Astrocyte of the cerebellum (primary cell): Measurements from ENCODE around the gene CHL1.
A peak's percentile ranks its signal among the peaks of the same experiment; 100 is the strongest.

ENCODE experiments used
- DNase-seq: peaks from one replicate; pipeline ENCODE4 v3.0.0-alpha.2; 2011; ENCODE audit warnings: low read depth
- H3K4me3 ChIP-seq: 2 replicates; pipeline ENCODE4 v1.5.1; 2011; ENCODE audit warnings: mild to moderate bottlenecking, low read depth, low read length, moderate library complexity
- in situ Hi-C: cut with HindIII; loops from 2 replicates; pipeline ENCODE4 v1.10.0; 2017; ENCODE audit warnings: low sequenced_read_pairs
- TF ChIP-seq, protein P1 (sequence below): IDR thresholded peaks from 2 replicates; pipeline ENCODE4 v1.5.1; 2012; ENCODE audit warnings: low read length, low read depth, moderate library complexity, mild to moderate bottlenecking; ENCODE audit errors: missing control alignments

Gene CHL1

GRCh38 chr3:346186-346585 is 149.6 kb downstream of the CHL1 start:
- DNase-seq = no peak
- in situ Hi-C loops = no loop called here
- TF ChIP-seq, protein P1, sequence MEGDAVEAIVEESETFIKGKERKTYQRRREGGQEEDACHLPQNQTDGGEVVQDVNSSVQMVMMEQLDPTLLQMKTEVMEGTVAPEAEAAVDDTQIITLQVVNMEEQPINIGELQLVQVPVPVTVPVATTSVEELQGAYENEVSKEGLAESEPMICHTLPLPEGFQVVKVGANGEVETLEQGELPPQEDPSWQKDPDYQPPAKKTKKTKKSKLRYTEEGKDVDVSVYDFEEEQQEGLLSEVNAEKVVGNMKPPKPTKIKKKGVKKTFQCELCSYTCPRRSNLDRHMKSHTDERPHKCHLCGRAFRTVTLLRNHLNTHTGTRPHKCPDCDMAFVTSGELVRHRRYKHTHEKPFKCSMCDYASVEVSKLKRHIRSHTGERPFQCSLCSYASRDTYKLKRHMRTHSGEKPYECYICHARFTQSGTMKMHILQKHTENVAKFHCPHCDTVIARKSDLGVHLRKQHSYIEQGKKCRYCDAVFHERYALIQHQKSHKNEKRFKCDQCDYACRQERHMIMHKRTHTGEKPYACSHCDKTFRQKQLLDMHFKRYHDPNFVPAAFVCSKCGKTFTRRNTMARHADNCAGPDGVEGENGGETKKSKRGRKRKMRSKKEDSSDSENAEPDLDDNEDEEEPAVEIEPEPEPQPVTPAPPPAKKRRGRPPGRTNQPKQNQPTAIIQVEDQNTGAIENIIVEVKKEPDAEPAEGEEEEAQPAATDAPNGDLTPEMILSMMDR = no peak
- no peak overlapping the region for H3K4me3 ChIP-seq

GRCh38 chr3:347581-347980 is 151.0 kb downstream of the CHL1 start:
- no peak overlapping the region for H3K4me3 ChIP-seq
- TF ChIP-seq, protein P1 = no peak
- no peak for DNase-seq
- in situ Hi-C loops = no loop called here

GRCh38 chr3:350871-351371 is 154.4 kb downstream of the CHL1 start:
- in situ Hi-C loops = no loop called here
- no peak for DNase-seq
- no peak overlapping the region for H3K4me3 ChIP-seq
- TF ChIP-seq, protein P1 = no peak

DNA sequence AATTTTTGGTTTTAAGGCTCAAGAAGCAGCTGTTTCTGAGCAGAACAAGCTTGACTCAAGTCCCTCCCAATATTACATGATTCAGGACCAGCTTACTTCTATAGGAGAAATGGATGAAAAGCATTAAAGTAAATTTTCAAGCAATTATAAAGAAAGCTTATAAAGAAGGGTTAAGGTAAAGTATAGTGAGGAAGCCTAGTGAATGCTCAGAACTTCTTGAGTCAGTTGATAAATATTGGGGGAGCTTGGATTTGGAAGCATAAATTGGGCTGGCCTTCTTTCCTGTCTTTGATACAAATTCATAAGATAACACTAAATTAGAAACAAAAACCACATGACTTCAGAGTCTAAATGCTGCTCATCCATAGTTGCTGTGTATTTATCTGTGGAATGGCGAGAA is 156.0 kb downstream of the CHL1 start:
- DNase-seq = no peak
- TF ChIP-seq, protein P1 = no peak
- H3K4me3 ChIP-seq = no peak overlapping the region
- in situ Hi-C loops = no loop called here

DNA sequence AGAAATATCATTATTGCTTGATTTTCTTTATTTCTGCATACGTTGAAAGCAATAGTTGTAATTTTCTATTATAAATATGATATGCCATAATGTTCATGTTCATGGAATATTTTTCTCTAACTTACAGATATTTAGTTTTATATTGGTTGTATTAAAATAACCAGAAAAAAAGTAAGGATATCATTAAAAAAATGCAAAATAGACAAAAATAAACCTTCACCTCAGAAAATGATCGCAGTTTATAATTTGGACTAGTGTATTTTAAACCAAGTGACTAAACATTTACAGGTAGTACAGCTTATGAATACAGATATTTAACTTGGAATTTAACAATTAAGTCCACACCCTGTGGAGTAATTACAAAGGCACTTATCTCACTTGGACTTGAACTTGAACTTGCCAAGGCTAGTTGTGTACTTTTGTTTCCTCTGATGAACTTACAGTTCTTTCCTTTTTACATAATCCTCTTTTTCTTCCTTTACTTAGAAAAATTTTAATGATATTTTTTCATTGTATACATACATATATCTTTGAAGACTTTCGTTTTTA is 156.7 kb downstream of the CHL1 start:
- H3K4me3 ChIP-seq = no peak overlapping the region
- no peak for DNase-seq
- TF ChIP-seq, protein P1 = no peak
- in situ Hi-C loops = no loop called here

DNA sequence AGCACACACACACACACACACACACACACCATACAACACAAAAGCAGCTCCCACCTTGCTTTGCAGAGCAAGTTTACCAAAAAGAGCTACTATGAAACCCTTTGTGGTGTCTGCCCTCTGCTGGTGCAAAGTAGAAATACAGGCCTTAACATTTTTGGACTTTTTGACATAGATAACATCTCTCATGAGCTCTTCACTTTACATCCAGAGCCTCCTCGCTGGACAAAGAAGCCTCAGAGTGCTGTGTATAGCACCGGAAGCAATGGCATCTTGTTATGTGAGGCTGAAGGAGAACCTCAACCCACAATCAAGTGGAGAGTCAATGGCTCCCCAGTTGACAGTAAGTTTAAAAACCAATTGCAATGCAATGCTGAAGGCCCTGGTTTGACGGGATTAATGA is 157.9 kb downstream of the CHL1 start:
- no peak overlapping the region for H3K4me3 ChIP-seq
- TF ChIP-seq, protein P1 = peak; percentile 78
- peak; percentile 28 for DNase-seq
- in situ Hi-C loops = no loop called here

DNA sequence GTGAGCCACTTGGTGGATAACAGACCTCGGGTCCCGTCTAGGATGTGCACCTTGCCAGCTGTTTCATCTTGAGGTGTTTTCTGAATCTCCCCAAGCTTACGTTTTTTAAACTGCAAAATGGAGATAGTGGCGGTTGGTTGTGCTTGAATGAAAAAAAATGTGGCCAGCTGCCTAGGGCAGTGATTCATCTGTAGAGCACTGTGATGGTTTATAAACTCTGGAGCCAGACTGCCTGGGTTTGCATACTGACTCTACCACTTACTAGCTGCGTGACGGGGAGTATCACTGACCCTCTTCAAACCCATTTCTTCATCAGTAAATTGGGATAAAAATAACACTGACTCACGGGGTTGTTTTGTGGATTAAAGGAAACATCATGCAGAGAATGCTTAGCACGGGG is 159.1 kb downstream of the CHL1 start:
- DNase-seq = peak; percentile 71
- TF ChIP-seq, protein P1 = no peak
- H3K4me3 ChIP-seq = no peak overlapping the region
- in situ Hi-C loops = loop anchor here (5.0 kb wide), 1 partner anchor 98 kb away; no protein-coding TSS in a partner anchor
